ENCODE data around the gene OARD1. TPM values are rescaled to one million over a fixed set of nuclear protein-coding genes. Genes with fewer than 3 reads are reported as not detected.

OARD1 gene
- total RNA-seq, 1 donor from 2014 or later = 12.1 TPM

GRCh38 chr6:41047745-41048732 is 24.1 kb downstream of the OARD1 start:
- no peak for DNase-seq

GRCh38 chr6:41047306-41047705 is 24.9 kb downstream of the OARD1 start:
- no peak for DNase-seq

GRCh38 chr6:41046084-41046483 is 26.1 kb downstream of the OARD1 start:
- DNase-seq = no peak

GRCh38 chr6:41045664-41046063 is 26.5 kb downstream of the OARD1 start:
- no peak for DNase-seq

- no peak for DNase-seq
Observed at GRCh38 chr6:41043151-41043550, 29.0 kb downstream of the OARD1 start.

GRCh38 chr6:41042226-41043055 is 29.7 kb downstream of the OARD1 start, which contains the start of gene TSPO2:
TSS of gene TSPO2 (plus strand) at chr6:41042467. CDS start at chr6:41042986, 519 bp downstream.
- DNase-seq = no peak

- no peak for DNase-seq
Observed at GRCh38 chr6:41040940-41041536, 31.1 kb downstream of the OARD1 start.

- no peak for DNase-seq
Observed at GRCh38 chr6:41040101-41040939, 31.8 kb downstream of the OARD1 start.

- no peak for DNase-seq
Observed at GRCh38 chr6:41039060-41039998, 32.8 kb downstream of the OARD1 start, which contains the start of gene UNC5CL. TSS of gene UNC5CL (minus strand) at chr6:41039221. CDS start at chr6:41035074, 4,147 bp downstream.

- no peak for DNase-seq
Observed at GRCh38 chr6:41038205-41038604, 34.0 kb downstream of the OARD1 start.

GRCh38 chr6:41037107-41037900 is 34.9 kb downstream of the OARD1 start:
- DNase-seq = no peak

GRCh38 chr6:41036601-41037000 is 35.6 kb downstream of the OARD1 start:
- no peak for DNase-seq

GRCh38 chr6:41036186-41036585 is 36.0 kb downstream of the OARD1 start:
- no peak for DNase-seq

GRCh38 chr6:41033776-41034175 is 38.4 kb downstream of the OARD1 start:
- no peak for DNase-seq

- no peak for DNase-seq
Observed at GRCh38 chr6:41032830-41033229, 39.3 kb downstream of the OARD1 start.

- no peak for DNase-seq
Observed at GRCh38 chr6:41028561-41029412, 43.4 kb downstream of the OARD1 start.

GRCh38 chr6:41027799-41028560 is 44.2 kb downstream of the OARD1 start:
- peak; percentile 73 for DNase-seq

- no peak for DNase-seq
Observed at GRCh38 chr6:41027241-41027640, 44.9 kb downstream of the OARD1 start.
